K562 (cell line): Measurements from ENCODE around the gene GPR107. TPM values are rescaled to one million over a fixed set of nuclear protein-coding genes. Genes with fewer than 3 reads are reported as not detected.

Experiments used
- BCOR ChIP-seq: fragments of 450-650 bp; IDR thresholded peaks from 2 replicates; pipeline ENCODE4 v1.6.1; 2016
- KDM2B ChIP-seq: fragments of 250-450 bp; sonication (Bioruptor Pico); IDR thresholded peaks from 2 replicates; pipeline ENCODE4 v1.8.0; 2021; ENCODE audit warnings: mild to moderate bottlenecking, moderate library complexity
- KLF16 ChIP-seq: IDR thresholded peaks from 2 replicates; pipeline ENCODE4 v1.6.1; 2016; ENCODE audit warnings: antibody characterized with exemption
- PYGO2 ChIP-seq: fragments of 450-650 bp; IDR thresholded peaks from 2 replicates; pipeline ENCODE4 v1.6.1; 2016; ENCODE audit warnings: mild to moderate bottlenecking, missing genetic modification characterization, moderate library complexity, missing compliant biosample characterization
- SNIP1 ChIP-seq: fragments of 450-650 bp; IDR thresholded peaks from 2 replicates; pipeline ENCODE4 v1.7.1; 2017; ENCODE audit warnings: low read depth, mild to moderate bottlenecking
- ZNF165 ChIP-seq: fragments of 250-450 bp; sonication (Bioruptor Pico); IDR thresholded peaks from 2 replicates; pipeline ENCODE4 v1.4.0; 2020; ENCODE audit warnings: borderline replicate concordance
- polyA plus RNA-seq, 8 experiments: library from polyadenylated mRNA; depleted of rRNA in 4 of 8; stranded (reverse) in 5 of 8; unstranded in 3 of 8; fragments of >200 nt; fragmentation: Nextera tagmentation in 2 of 8; fragmentation: Illumina TruSeq in 1 of 8; extraction: Ambion mirVana in 2 of 8; extraction: Trizol in 1 of 8; gene quantifications; 2 replicates each; pipeline versions ENCODE4 v1.2.1 to v1.2.3, GENCODE V29; 2011 to 2014; ENCODE audit warnings: inconsistent platforms in 1 of 8, missing spikeins in 1 of 8
- total RNA-seq, 7 experiments: library from RNA; depleted of rRNA in 6 of 7; stranded (reverse); fragments of >200 nt in 6 of 7; fragmentation: Illumina TruSeq in 2 of 7; extraction: Trizol in 2 of 7; gene quantifications; 2 replicates each; pipeline versions ENCODE4 v1.2.1 to v1.2.3, GENCODE V29; 2011 to 2021; ENCODE audit warnings: low replicate concordance in 1 of 7
- TF ChIP-seq, protein P1 (sequence below): fragments of 200-800 bp; sonication (Bioruptor generic); IDR thresholded peaks from 2 replicates; pipeline ENCODE4 v1.6.1; 2016; ENCODE audit warnings: missing genetic modification characterization, missing compliant biosample characterization
- TF ChIP-seq, protein P2 (sequence below): sonication (generic); formaldehyde crosslinking; IDR thresholded peaks from 2 replicates; pipeline ENCODE4 v1.8.0; 2022; ENCODE audit warnings: mild to moderate bottlenecking, low read depth, missing genetic modification reagents

The GPR107 gene
- total and polyA plus RNA-seq, 9 of the 15 experiments (the other 6 are each of a cell fraction or from before 2014, with no cell fraction given): 3.2 to 34.6 (median 14.4) TPM

- TF ChIP-seq, protein P1, sequence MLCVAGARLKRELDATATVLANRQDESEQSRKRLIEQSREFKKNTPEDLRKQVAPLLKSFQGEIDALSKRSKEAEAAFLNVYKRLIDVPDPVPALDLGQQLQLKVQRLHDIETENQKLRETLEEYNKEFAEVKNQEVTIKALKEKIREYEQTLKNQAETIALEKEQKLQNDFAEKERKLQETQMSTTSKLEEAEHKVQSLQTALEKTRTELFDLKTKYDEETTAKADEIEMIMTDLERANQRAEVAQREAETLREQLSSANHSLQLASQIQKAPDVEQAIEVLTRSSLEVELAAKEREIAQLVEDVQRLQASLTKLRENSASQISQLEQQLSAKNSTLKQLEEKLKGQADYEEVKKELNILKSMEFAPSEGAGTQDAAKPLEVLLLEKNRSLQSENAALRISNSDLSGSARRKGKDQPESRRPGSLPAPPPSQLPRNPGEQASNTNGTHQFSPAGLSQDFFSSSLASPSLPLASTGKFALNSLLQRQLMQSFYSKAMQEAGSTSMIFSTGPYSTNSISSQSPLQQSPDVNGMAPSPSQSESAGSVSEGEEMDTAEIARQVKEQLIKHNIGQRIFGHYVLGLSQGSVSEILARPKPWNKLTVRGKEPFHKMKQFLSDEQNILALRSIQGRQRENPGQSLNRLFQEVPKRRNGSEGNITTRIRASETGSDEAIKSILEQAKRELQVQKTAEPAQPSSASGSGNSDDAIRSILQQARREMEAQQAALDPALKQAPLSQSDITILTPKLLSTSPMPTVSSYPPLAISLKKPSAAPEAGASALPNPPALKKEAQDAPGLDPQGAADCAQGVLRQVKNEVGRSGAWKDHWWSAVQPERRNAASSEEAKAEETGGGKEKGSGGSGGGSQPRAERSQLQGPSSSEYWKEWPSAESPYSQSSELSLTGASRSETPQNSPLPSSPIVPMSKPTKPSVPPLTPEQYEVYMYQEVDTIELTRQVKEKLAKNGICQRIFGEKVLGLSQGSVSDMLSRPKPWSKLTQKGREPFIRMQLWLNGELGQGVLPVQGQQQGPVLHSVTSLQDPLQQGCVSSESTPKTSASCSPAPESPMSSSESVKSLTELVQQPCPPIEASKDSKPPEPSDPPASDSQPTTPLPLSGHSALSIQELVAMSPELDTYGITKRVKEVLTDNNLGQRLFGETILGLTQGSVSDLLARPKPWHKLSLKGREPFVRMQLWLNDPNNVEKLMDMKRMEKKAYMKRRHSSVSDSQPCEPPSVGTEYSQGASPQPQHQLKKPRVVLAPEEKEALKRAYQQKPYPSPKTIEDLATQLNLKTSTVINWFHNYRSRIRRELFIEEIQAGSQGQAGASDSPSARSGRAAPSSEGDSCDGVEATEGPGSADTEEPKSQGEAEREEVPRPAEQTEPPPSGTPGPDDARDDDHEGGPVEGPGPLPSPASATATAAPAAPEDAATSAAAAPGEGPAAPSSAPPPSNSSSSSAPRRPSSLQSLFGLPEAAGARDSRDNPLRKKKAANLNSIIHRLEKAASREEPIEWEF (CRISPR knock-in tag): no peak
- TF ChIP-seq KLF16: no peak
- TF ChIP-seq, protein P2, sequence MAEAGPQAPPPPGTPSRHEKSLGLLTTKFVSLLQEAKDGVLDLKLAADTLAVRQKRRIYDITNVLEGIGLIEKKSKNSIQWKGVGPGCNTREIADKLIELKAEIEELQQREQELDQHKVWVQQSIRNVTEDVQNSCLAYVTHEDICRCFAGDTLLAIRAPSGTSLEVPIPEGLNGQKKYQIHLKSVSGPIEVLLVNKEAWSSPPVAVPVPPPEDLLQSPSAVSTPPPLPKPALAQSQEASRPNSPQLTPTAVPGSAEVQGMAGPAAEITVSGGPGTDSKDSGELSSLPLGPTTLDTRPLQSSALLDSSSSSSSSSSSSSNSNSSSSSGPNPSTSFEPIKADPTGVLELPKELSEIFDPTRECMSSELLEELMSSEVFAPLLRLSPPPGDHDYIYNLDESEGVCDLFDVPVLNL (CRISPR knock-in tag): no peak
- no peak for TF ChIP-seq PYGO2 (tag)
- TF ChIP-seq ZNF165 (CRISPR knock-in tag): no peak
- TF ChIP-seq KDM2B (CRISPR knock-in tag): no peak
- TF ChIP-seq SNIP1: no peak
- peak; percentile 83 for TF ChIP-seq BCOR
These were observed 132.3 kb downstream of the GPR107 start (continued) for GRCh38 chr9:130186051-130186450.
